GM18505 (cell line): ENCODE results near the gene HBA2.
"Not testable (repeated sequence)": the region's sequence is repeated elsewhere in the genome, so short reads cannot be mapped to it uniquely, and the experiment has no call there.

Source experiments
- ATAC-seq: cut with Tn5 transposase; IDR thresholded peaks from one replicate; pipeline ENCODE4 v1.9.1; 2021; ENCODE audit not compliant: unreplicated experiment
- POLR2A ChIP-seq: IDR thresholded peaks from 4 replicates; pipeline ENCODE4 v1.6.1; 2011; ENCODE audit warnings: borderline replicate concordance; ENCODE audit not compliant: insufficient read depth, insufficient read length; ENCODE audit errors: extremely low read depth

HBA2 gene

DNA sequence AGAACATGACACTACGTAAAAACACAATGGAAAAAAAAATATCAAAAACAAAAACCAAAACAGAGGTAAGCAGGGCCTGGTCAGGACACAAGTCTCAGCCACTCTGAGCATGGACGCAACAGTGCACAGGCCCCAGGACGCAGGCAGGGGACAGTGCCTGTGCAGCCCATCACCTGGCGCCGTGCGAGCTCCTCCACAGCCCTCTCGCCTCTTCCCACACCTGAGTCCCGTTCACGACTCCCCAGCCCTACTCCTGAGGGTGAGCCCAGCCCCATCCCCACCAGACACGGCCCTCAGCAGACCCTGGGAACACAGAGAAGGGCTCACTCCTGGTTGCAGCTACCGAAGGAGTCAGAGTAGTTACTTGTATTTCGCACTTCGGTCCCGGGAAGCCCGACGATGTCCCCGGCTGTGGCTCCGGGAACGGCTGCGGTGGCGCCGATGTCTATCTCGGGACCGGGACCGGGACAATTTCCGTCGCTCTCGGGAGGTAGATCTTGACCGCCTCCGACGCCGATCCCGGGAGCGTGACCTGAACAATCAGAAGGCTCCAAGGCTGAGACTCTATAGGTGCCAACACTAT, 17.0 kb downstream of the HBA2 start:
- no peak for TF ChIP-seq POLR2A
- ATAC-seq, result no peak

DNA sequence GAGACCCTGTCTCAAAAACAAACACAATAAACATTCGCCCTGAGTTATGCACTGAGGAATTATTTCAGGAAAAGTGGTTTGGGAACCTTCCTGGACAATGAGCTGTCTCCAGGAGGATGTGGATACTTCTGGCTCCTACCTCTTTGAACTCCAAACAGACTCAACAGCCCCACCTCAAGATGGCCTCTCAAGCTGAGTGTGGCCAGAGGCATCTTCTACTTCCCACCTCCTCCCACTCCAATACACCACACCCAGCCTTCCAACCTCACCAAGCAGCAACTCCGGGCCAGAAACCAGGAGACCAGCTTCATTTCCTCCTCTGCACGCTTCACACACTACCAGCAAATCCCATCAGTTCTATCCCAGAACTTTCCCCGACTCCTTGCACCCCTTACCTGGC, 19.2 kb downstream of the HBA2 start:
- TF ChIP-seq POLR2A, result no peak
- no peak for ATAC-seq

DNA sequence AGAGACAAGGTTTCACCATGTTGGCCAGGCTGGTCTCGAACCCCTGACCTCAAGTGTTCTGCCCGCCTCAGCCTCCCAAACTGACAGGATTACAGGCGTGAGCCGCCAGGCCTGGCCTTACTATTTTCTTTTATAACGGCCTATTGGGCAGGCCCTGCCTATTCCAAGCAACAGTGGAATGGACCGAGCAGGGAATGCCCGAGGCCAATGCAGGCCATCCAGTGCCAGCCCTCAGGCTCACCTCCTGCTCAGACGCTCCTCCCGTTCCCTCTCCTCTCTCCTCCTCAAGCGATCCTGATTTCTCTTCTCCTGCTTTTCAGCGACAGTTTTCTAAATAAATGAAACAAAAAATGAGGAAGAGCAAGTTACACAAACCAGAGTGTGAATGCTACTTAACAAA, 20.0 kb downstream of the HBA2 start:
- TF ChIP-seq POLR2A, result no peak
- ATAC-seq, result no peak

DNA sequence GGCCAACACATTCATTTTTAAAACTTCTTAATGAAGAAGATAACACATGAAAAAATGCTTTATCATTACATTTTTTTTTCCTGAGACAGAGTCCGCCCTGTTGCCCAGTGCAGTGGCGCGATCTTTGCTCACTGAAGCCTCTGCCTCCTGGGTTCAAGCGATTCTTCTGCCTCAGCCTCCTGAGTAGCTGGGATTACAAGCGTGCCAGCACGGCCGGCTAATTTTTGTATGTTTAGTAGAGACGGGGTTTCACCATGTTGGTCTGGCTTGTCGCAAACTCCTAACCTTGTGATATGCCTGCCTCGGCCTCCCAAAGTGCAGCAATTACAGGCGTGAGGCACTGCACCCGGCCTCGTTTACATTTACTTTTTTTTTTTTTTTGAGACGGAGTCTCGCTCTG, 20.8 kb downstream of the HBA2 start:
- no peak for ATAC-seq
- no peak for TF ChIP-seq POLR2A

DNA sequence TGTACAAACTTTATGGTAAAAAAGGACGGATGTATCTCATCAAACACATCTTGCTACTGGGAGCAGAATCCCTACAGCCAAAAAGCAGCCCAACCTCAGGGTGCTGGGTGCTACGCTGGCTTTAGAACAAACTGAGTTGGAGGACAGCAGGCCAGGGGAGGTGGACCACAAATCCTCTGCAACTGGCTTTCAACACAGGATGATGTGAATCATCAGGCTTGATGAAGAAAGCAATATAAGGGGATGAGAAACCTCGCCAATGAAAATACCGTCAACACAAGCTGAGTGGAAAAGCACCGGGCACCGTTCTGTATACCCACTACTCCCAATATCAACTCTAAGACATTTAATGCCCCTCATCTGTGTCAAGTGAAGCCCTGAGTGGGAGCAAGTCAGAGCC, 21.8 kb downstream of the HBA2 start:
- TF ChIP-seq POLR2A, result no peak
- no peak for ATAC-seq

DNA sequence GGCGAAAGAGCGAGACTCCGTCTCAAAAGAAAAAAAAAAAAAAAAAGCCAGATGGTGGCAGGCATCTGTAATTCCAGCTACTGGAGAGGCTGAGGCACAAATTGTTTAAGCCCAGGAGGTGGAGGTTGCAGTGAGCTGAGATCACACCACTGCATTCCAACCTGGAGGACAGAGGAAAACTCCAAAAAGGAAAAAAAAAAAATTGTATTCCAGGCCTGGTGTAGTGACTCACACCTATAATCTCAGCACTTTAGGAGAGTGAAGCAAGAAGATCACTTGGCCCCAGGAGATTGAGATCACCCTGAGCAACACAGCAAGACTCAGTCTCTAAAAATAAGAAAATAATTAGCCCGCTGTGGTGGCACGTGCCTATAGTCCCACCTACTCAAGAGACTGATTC, 27.7 kb downstream of the HBA2 start:
- no peak for ATAC-seq
- no peak for TF ChIP-seq POLR2A

DNA sequence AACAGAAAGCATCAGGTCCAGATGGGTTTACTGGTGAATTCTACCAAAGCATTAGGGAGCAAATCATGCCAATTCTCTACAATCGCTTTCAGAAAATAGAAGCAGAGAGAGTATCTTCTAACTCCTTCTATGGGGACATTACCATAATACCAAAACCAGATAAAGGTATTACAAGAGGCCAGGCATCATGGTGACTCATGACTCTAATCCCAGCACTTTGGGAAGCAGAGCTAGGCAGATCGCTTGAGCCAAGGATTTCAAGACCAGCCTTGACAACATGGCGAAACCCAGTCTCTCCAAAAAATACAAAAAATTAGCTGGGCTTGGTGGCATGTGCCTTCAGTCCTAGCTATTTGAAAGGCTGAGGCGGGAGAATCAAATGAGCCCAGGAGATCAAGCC, 30.6 kb downstream of the HBA2 start:
- ATAC-seq, result no peak
- TF ChIP-seq POLR2A, result no peak

DNA sequence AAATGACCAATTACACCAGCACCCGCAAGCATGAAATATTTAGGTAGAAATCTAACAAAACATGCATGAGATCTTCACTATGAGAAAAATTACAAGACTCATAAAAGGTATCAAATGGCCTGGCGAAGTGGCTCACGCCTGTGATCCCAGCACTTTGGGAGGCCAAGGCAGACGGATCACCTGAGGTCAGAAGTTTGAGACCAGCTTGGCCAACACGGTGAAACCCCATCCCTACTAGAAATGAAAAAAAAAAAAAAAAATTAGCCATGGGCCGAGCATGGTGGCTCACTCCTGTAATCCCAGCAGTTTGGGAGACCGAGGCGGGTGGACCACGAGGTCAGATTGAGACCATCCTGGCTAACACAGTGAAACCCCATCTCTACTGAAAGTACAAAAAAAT, 31.4 kb downstream of the HBA2 start:
- ATAC-seq, result not testable (repeated sequence)

DNA sequence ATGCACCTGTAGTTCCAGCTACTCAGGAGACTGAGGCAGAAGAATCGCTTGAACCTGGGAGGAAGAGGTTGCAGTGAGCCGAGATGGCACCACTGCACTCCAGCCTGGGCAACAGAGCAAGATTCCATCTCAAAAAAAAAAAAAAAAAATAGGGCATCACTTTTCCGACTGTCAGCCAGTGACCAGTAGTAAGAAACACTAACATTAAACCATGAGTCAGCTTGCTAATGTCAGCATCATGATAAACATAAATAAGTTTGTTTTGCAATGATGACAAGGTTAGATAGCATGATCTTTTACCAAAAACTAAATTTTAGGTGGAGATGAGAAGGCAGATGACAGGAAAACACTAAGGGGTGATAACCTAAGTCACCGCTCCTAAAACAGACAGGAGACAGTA, 36.7 kb downstream of the HBA2 start:
- not testable (repeated sequence) for ATAC-seq

DNA sequence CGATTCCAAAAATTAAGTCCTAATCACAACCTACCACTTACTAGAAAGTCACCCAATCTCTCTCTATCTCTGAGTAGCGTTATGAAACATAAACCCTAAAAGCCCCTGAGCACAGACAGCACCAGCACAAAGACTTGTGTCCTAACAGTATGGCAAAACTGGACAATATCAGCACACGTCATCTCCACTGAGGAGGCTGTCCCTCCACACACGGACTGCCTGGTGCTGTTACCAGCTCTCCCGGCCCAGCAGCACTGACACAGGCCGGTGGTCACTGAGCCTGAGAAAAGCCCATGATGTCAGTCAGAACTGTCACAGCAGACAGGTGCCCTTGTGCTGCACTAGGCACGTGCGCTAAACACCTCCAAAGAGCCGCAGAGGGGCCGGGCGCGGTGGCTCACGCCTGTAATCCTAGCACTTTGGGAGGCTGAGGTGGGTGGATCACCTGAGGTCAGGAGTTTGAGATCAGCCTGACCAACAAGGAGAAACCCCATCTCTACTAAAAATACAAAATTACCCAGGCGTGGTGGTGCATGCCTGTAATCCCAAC, 39.0 kb downstream of the HBA2 start:
- not testable (repeated sequence) for ATAC-seq

DNA sequence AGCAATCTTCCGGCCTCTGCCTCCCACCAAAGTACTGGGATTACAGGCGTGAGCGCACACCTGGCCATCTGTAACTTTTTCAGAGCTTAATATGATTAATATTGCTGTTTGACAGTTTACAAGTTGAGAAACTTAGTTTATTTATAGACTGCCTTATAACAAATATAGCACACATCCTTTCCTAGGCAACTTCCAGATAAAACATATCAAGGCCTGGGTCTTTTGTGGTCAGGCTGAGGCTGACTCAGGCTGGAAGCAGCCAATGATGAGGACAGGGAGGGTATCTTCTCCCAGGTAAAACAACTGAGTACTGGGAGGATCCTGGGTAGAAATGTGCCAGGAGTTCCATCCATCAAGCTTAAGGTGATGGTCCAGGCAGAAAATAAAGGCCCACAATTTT, 40.3 kb downstream of the HBA2 start:
- no peak for TF ChIP-seq POLR2A
- no peak for ATAC-seq

DNA sequence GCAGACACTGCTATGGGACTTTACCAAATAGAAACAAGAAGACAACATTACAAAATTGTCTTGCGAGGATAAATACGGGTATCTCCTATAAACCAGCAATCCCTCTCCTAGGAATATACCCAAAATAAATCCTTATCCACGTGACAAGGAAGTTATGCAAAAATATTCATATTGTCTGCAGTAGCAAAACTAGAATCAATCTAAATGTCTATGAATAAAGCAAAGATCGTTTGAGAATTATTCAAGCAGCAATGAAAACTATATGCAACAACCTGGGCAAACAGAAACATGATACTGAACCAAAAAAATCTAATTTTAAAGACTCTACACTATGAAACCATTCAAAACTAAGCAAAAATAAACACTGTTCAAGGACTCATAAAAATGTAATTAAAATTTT, 47.3 kb downstream of the HBA2 start:
- no peak for TF ChIP-seq POLR2A
- ATAC-seq, result no peak
